Fibroblast of villous mesenchyme (primary cell): Measurements from ENCODE around the gene NFATC2. TPM values are rescaled to one million over a fixed set of nuclear protein-coding genes. Genes with fewer than 3 reads are reported as not detected.
"Not testable (repeated sequence)": the region's sequence is repeated elsewhere in the genome, so short reads cannot be mapped to it uniquely, and the experiment has no call there.

ENCODE experiments used
- DNase-seq: peaks from one replicate; pipeline ENCODE4 v3.0.0-alpha.2; 2010; ENCODE audit warnings: low read depth
- H3K4me3 ChIP-seq: 2 replicates; pipeline ENCODE4 v1.5.1; 2011; ENCODE audit warnings: low read depth, mild to moderate bottlenecking, low read length
- total RNA-seq: library from RNA; depleted of rRNA; stranded (reverse); fragments of >200 nt; gene quantifications from 2 replicates; pipeline ENCODE4 v1.2.3, GENCODE V29; 2012
- TF ChIP-seq, protein P1 (sequence below): IDR thresholded peaks from 2 replicates; pipeline ENCODE4 v1.5.1; 2012; ENCODE audit warnings: low read depth, mild to moderate bottlenecking, low read length; ENCODE audit not compliant: insufficient read depth

Gene NFATC2
- total RNA-seq, 1 donor = under 0.01 TPM

DNA sequence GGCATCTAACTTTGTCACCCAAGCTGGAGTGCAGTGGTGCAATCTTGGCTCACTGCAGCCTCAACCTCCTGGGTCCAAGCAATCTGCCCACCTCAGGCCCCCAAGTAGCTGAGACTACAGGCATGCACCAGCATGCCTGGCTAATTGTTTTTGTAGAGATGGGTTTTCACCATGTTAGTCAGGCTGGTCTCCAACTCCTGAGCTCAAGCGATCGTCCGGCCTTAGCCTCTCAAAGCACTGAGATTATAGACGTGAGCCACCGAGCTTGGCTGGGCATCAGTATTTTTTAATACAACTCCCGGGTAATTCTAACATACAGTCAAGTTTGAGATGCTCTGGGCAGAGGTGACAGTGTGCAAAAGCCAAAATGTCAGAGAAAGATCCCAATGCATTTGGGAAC, 73.5 kb downstream of the NFATC2 start:
- TF ChIP-seq, protein P1, sequence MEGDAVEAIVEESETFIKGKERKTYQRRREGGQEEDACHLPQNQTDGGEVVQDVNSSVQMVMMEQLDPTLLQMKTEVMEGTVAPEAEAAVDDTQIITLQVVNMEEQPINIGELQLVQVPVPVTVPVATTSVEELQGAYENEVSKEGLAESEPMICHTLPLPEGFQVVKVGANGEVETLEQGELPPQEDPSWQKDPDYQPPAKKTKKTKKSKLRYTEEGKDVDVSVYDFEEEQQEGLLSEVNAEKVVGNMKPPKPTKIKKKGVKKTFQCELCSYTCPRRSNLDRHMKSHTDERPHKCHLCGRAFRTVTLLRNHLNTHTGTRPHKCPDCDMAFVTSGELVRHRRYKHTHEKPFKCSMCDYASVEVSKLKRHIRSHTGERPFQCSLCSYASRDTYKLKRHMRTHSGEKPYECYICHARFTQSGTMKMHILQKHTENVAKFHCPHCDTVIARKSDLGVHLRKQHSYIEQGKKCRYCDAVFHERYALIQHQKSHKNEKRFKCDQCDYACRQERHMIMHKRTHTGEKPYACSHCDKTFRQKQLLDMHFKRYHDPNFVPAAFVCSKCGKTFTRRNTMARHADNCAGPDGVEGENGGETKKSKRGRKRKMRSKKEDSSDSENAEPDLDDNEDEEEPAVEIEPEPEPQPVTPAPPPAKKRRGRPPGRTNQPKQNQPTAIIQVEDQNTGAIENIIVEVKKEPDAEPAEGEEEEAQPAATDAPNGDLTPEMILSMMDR = no peak
- H3K4me3 ChIP-seq = no peak overlapping the region
- DNase-seq = no peak

DNA sequence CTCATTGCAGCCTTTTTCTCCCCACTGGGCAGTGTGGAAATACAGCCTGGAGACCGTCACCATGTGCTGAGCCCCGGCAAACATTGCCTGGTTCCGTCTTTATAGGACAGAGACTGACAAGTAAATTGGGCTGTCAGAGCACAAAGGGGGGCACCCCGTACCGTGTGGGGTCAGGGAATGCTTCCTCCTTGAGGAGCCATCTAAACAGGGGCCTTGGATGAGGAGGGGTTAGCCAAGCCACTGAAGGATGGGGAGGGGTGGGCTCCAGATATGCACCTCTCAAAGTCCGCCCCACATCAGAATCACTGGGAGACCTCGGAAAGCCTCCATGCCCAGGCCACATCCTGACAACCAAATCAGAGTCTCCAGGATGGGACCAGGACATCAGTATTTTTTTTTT, 73.9 kb downstream of the NFATC2 start:
- no peak overlapping the region for H3K4me3 ChIP-seq
- TF ChIP-seq, protein P1 = no peak
- no peak for DNase-seq

DNA sequence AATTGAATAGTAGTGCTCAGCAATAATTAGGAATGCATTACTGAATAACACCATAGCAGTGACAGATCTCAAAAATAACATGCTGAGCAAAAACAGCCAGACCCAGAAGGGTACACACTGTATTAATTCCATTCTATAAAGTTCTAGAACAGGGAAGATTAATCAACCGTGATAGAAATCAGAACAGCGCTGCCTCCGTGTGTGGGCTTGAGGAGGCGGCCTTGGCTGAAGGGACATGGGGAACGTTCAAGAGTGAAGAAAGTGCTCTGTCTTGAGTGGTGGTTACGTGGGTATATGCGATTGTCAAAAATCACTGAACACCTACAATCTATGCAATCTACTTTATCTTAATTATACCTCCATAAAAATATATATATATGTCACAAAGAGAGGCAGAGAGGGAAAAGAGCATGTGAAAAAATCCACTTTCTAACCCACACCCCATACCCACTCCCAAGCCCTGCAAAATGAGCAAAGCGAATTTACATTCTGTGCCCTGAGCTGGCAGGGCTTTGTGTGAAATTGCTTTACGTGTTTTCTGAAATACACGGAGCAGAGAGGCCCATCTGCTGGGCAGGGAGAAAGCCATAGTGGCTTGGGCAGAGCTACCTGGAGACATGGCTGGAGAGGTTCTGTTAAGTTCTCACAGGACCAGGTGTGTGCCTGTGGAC, 74.4 kb downstream of the NFATC2 start:
- TF ChIP-seq, protein P1 = no peak
- DNase-seq = no peak
- H3K4me3 ChIP-seq = no peak overlapping the region

DNA sequence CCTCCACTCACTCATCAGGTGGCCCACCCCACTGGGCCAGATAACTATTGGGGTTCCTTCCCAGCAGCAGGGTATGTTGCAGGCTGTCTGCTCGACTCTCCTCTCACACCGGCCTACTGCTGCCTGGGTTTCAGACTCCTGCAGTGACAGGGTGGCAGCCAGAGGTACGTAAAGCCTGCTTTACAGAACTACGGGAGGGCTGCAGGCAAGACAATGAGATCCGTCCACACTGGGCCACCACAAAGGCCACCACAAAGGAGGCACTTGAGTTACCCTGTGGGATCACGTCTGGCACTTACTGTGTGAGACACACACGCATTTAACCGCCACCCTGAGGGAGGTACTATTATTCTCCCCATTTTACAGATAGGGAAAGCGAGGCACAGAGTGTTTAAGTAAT, 78.5 kb downstream of the NFATC2 start:
- TF ChIP-seq, protein P1 = no peak
- H3K4me3 ChIP-seq = no peak overlapping the region
- DNase-seq = no peak

DNA sequence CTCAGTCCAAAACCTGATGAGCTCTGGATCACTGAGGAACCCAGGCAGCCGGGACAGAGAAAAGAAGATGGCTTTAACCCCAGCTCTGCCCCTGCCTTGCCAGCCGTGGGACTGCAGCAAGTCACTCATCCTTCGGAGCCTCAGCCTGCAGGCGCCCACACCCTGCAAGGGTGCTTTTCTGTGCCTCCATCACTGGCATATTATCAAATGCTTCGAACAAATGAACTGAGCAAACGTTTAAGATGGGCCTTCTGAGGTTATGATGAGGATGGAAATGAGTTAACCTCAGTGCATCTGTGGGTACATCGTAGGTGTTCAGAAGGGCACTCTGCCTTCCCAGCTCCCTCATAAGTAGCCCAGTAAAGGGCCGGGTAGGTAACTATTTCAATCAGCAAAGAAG, 79.0 kb downstream of the NFATC2 start:
- DNase-seq = no peak
- TF ChIP-seq, protein P1 = no peak
- H3K4me3 ChIP-seq = no peak overlapping the region

DNA sequence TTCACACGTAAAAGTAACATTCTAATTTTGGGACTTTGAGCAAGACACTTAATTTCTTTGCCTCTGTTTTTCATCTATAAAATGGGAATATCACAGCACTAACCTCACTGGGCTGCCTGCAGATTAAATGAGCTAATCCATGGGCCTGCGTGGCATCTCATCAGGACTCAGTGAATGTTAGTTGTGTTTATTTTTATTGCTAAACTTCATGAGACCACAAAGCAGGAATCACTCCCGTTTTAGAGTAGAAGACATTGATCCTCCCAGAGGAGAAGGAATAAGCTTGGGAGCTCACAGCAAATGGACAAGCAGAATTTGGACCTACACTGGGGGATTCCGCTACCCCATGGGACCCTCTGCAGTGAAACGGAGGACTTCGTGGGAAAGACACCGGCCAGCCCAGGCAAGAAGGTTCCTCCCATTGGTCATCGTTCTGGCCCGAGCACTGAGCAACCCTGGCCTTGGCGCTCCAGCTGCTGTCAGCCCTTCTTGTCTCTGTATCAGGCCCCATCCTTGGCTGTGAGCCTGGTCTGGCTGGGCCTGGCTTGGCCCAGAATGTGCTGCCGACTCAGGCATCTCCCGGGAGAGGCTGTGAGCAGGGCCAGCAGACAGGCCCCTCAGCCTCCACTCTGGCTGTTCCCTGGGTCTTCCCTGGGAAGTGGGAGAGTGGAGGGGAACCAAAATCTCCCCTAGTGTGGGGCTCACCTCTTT, 79.8 kb downstream of the NFATC2 start:
- DNase-seq = peak; percentile 56
- TF ChIP-seq, protein P1 = no peak
- no peak overlapping the region for H3K4me3 ChIP-seq

DNA sequence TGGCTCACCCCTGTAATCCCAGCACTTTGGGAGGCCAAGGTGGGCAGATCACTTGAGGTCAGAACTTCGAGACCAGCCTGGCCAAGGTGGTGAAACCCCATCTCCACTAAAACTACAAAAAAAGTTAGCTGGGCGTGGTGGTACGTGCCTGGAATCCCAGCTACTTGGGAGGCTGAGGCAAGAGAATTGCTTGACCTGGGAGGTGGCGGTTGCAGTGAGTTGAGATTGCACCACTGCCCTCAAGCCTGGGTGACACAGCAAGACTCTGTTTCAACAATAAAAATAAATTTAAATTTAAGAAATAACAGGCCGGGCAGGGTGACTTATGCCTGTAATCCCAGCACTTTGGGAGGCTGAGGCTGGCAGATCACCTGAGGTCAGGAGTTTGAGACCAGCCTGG, 80.7 kb downstream of the NFATC2 start:
- not testable (repeated sequence) for DNase-seq, H3K4me3 ChIP-seq
